ENCODE results near the gene CEP57L1.

Gene CEP57L1

GRCh38 chr6:109192865-109193264 is 97.6 kb downstream of the CEP57L1 start:
- H3K4me3 ChIP-seq (ENCODE audit: control insufficient read depth, low read depth, low read length): no peak overlapping the region
- no peak for TF ChIP-seq CTCF (conservative IDR thresholded peaks at IDR 0.05; ENCODE audit: control insufficient read depth, insufficient read depth, low read depth, low read length)
- DNase-seq (ENCODE audit: low read depth): no peak

GRCh38 chr6:109194880-109195279 is 99.6 kb downstream of the CEP57L1 start:
- H3K4me3 ChIP-seq (ENCODE audit: control insufficient read depth, low read depth, low read length): no peak overlapping the region
- peak; percentile 5 for DNase-seq (ENCODE audit: low read depth)
- TF ChIP-seq CTCF (conservative IDR thresholded peaks at IDR 0.05; ENCODE audit: control insufficient read depth, insufficient read depth, low read depth, low read length): no peak

- H3K4me3 ChIP-seq (ENCODE audit: control insufficient read depth, low read depth, low read length): no peak overlapping the region
- no peak for DNase-seq (ENCODE audit: low read depth)
- no peak for TF ChIP-seq CTCF (conservative IDR thresholded peaks at IDR 0.05; ENCODE audit: control insufficient read depth, insufficient read depth, low read depth, low read length)
Observed at GRCh38 chr6:109197061-109197460, 101.8 kb downstream of the CEP57L1 start.

- TF ChIP-seq CTCF (conservative IDR thresholded peaks at IDR 0.05; ENCODE audit: control insufficient read depth, insufficient read depth, low read depth, low read length): no peak
- no peak overlapping the region for H3K4me3 ChIP-seq (ENCODE audit: control insufficient read depth, low read depth, low read length)
- peak; percentile 28 for DNase-seq (ENCODE audit: low read depth)
Observed at GRCh38 chr6:109202409-109203264, 107.3 kb downstream of the CEP57L1 start.

GRCh38 chr6:109204511-109204910 is 109.2 kb downstream of the CEP57L1 start:
- TF ChIP-seq CTCF (conservative IDR thresholded peaks at IDR 0.05; ENCODE audit: control insufficient read depth, insufficient read depth, low read depth, low read length): no peak
- H3K4me3 ChIP-seq (ENCODE audit: control insufficient read depth, low read depth, low read length): no peak overlapping the region
- DNase-seq (ENCODE audit: low read depth): no peak

GRCh38 chr6:109212683-109213082 is 117.4 kb downstream of the CEP57L1 start:
- DNase-seq (ENCODE audit: low read depth): no peak
- TF ChIP-seq CTCF (conservative IDR thresholded peaks at IDR 0.05; ENCODE audit: control insufficient read depth, insufficient read depth, low read depth, low read length): no peak
- no peak overlapping the region for H3K4me3 ChIP-seq (ENCODE audit: control insufficient read depth, low read depth, low read length)
